Measurements from ENCODE around the gene NKAIN4. TPM values are rescaled to one million over a fixed set of nuclear protein-coding genes. Genes with fewer than 3 reads are reported as not detected.

Gene NKAIN4
- total and polyA plus RNA-seq, 4 donors: 0.05 TPM; not detected in 3

DNA sequence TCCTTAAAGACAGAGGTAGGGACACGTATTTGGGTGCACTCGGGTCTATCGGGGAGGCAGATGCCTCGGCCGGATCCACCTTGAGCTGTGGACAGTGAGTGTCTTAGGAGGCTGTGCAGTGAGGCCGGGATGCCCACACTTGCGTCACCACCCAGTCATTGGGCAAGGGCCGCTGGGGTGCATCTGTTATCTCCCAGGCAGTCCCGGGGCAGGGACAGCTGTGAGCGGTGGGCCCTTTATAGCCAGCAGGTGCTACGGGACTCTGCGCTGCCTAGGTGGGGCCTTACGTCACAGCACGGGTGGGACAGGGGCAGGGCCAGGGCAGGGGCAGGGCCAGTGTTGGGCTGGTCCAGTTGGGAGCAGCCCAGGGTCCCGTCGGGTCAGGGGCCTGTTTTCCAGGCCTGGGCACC lies 38.0 kb upstream of the NKAIN4 start (continued):
- TF ChIP-seq, protein P1, sequence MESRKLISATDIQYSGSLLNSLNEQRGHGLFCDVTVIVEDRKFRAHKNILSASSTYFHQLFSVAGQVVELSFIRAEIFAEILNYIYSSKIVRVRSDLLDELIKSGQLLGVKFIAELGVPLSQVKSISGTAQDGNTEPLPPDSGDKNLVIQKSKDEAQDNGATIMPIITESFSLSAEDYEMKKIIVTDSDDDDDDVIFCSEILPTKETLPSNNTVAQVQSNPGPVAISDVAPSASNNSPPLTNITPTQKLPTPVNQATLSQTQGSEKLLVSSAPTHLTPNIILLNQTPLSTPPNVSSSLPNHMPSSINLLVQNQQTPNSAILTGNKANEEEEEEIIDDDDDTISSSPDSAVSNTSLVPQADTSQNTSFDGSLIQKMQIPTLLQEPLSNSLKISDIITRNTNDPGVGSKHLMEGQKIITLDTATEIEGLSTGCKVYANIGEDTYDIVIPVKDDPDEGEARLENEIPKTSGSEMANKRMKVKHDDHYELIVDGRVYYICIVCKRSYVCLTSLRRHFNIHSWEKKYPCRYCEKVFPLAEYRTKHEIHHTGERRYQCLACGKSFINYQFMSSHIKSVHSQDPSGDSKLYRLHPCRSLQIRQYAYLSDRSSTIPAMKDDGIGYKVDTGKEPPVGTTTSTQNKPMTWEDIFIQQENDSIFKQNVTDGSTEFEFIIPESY (IDR thresholded peaks at IDR 0.05): no peak
- TF ChIP-seq FOXA2 (IDR thresholded peaks at IDR 0.05) (no peak), EGR1 (IDR thresholded peaks at IDR 0.05; ENCODE audit: low read depth in 2 of 2) (no peak), HNF4A (conservative IDR thresholded peaks at IDR 0.05) (no peak)

DNA sequence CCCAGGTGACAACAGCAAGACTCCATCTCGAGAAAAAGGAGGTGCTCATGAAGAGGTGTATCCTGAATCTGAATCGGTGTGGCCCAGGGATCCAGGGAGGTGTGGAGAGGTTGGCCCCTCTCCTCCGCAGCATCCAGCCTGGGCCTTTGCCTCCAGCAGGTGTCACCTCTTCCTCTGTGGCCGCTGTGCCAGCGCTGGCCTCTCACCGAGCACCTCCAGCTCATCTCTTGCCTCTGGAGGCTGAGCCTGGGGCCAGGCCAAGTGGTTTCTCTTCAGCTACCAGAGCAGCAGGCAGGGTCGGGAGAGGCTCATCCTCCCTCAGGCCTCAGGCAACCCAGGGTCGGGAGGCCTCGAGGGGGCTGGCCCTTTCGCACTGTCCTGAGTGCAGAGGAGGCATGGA lies 37.5 kb upstream of the NKAIN4 start:
- no peak for DNase-seq (ENCODE audit: low spot score)
- H3K9me3 ChIP-seq (ENCODE audit: control insufficient read depth in 4 of 4, low read length in 3 of 4): no peaks in the 10 kb centered on the region
- peaks cover 4 to 5% (median 5%) of the 10 kb centered on the region in 4 donors for H3K4me1 ChIP-seq (ENCODE audit: control insufficient read depth in 4 of 4, insufficient read depth in 4 of 4, low read length in 3 of 4)
- no peak overlapping the region for H3K9ac ChIP-seq (ENCODE audit: low read depth in 1 of 2, low read length in 2 of 2)
- TF ChIP-seq, protein P2, sequence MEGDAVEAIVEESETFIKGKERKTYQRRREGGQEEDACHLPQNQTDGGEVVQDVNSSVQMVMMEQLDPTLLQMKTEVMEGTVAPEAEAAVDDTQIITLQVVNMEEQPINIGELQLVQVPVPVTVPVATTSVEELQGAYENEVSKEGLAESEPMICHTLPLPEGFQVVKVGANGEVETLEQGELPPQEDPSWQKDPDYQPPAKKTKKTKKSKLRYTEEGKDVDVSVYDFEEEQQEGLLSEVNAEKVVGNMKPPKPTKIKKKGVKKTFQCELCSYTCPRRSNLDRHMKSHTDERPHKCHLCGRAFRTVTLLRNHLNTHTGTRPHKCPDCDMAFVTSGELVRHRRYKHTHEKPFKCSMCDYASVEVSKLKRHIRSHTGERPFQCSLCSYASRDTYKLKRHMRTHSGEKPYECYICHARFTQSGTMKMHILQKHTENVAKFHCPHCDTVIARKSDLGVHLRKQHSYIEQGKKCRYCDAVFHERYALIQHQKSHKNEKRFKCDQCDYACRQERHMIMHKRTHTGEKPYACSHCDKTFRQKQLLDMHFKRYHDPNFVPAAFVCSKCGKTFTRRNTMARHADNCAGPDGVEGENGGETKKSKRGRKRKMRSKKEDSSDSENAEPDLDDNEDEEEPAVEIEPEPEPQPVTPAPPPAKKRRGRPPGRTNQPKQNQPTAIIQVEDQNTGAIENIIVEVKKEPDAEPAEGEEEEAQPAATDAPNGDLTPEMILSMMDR (IDR thresholded peaks at IDR 0.05; ENCODE audit: low read depth, low read length, missing input control): no peak
- no peak for TF ChIP-seq FOXA1 (IDR thresholded peaks at IDR 0.05)
- TF ChIP-seq, protein P3, sequence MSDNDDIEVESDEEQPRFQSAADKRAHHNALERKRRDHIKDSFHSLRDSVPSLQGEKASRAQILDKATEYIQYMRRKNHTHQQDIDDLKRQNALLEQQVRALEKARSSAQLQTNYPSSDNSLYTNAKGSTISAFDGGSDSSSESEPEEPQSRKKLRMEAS (IDR thresholded peaks at IDR 0.05): no peak
- TF ChIP-seq, protein P4, sequence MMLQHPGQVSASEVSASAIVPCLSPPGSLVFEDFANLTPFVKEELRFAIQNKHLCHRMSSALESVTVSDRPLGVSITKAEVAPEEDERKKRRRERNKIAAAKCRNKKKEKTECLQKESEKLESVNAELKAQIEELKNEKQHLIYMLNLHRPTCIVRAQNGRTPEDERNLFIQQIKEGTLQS (IDR thresholded peaks at IDR 0.05): no peak
- TF ChIP-seq JUND (IDR thresholded peaks at IDR 0.05): no peak
- no peak for TF ChIP-seq YY1 (IDR thresholded peaks at IDR 0.05)
- no peak overlapping the region for H3K27ac ChIP-seq (ENCODE audit: low read depth in 1 of 2, low read length in 2 of 2)
- H3K27me3 ChIP-seq (ENCODE audit: control insufficient read depth in 4 of 4, insufficient read depth in 4 of 4, low read length in 3 of 4): peaks cover 0 to 7% (median 3%) of the 10 kb centered on the region in 4 donors
- H3K4me3 ChIP-seq (ENCODE audit: low read depth in 1 of 3, low read length in 3 of 3): no peak overlapping the region
- WGBS: 78% methylated on average over 10 of the region's 10 CpGs
- peaks cover 2 to 17% (median 4%) of the 10 kb centered on the region in 4 donors for H3K36me3 ChIP-seq (ENCODE audit: control insufficient read depth in 4 of 4, insufficient read depth in 3 of 4, low read depth in 1 of 4, low read length in 3 of 4)

DNA sequence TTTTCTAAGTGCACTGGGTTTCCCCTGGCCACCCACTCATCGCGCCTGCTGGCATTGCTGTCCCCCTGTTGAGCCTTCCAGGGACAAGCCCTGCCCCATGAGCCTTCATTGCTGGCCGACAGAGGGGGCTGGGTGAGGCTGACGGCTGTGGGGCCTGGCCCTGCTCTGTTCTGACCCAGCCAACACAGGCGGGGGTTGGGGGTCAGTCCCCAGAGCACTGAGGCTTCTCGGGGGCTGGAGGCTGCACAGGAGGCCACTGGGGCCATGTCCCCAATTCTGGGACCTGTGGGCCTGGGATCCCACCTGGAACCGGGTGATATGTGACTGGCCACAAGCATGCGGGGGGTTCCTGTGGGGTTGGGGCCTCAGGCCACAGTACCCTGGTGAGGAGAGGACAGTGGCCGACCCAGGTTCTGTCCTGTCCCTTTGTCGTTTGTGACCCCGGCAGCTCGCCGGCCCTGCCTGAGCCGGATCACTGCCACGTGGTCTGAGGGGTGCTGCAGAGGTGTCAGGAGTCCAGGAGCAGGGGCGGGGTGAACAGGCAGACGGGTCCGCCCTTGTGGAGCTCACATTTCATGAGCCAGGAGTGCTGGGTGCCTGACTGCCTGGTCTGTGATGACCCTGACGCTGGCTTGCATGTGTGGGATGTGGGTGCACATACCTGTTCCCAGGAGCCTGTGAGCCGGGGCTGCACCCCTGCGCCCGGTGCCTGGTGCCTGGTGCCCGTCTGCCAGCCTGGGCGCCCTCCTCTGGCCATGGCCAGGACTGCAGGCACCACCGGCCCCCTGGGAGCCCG lies 36.6 kb upstream of the NKAIN4 start:
- WGBS: 30% methylated on average over 26 of the region's 26 CpGs
- TF ChIP-seq GABPA (IDR thresholded peaks at IDR 0.05 in 1 of 2, conservative IDR thresholded peaks at IDR 0.05 in 1 of 2): no peak
- no peak for TF ChIP-seq NR2F2 (IDR thresholded peaks at IDR 0.05)
- TF ChIP-seq, protein P5, sequence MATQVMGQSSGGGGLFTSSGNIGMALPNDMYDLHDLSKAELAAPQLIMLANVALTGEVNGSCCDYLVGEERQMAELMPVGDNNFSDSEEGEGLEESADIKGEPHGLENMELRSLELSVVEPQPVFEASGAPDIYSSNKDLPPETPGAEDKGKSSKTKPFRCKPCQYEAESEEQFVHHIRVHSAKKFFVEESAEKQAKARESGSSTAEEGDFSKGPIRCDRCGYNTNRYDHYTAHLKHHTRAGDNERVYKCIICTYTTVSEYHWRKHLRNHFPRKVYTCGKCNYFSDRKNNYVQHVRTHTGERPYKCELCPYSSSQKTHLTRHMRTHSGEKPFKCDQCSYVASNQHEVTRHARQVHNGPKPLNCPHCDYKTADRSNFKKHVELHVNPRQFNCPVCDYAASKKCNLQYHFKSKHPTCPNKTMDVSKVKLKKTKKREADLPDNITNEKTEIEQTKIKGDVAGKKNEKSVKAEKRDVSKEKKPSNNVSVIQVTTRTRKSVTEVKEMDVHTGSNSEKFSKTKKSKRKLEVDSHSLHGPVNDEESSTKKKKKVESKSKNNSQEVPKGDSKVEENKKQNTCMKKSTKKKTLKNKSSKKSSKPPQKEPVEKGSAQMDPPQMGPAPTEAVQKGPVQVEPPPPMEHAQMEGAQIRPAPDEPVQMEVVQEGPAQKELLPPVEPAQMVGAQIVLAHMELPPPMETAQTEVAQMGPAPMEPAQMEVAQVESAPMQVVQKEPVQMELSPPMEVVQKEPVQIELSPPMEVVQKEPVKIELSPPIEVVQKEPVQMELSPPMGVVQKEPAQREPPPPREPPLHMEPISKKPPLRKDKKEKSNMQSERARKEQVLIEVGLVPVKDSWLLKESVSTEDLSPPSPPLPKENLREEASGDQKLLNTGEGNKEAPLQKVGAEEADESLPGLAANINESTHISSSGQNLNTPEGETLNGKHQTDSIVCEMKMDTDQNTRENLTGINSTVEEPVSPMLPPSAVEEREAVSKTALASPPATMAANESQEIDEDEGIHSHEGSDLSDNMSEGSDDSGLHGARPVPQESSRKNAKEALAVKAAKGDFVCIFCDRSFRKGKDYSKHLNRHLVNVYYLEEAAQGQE (IDR thresholded peaks at IDR 0.05): no peak
- no peak for TF ChIP-seq FOXA1 (IDR thresholded peaks at IDR 0.05)
- TF ChIP-seq RAD21 (IDR thresholded peaks at IDR 0.05): peak in 1 of 2 donors; percentile 69
- TF ChIP-seq, protein P2 (IDR thresholded peaks at IDR 0.05; ENCODE audit: low read depth, low read length, missing input control): peak; percentile 64
- no peak for TF ChIP-seq RXRA (IDR thresholded peaks at IDR 0.05)
- TF ChIP-seq TAF1 (conservative IDR thresholded peaks at IDR 0.05): no peak
- TF ChIP-seq JUND (IDR thresholded peaks at IDR 0.05): no peak
- TF ChIP-seq, protein P4 (IDR thresholded peaks at IDR 0.05): no peak
- TF ChIP-seq EGR1 (IDR thresholded peaks at IDR 0.05; ENCODE audit: low read depth in 2 of 2): no peak
- no peak for TF ChIP-seq HNF4G (IDR thresholded peaks at IDR 0.05)
- TF ChIP-seq FOXA2 (IDR thresholded peaks at IDR 0.05): no peak
- no peak overlapping the region for H3K9ac ChIP-seq (ENCODE audit: low read depth in 1 of 2, low read length in 2 of 2)

More for the DNA sequence above, 36.6 kb upstream of the NKAIN4 start:
- Histone ChIP-seq H3K4me3 (ENCODE audit: low read depth in 1 of 3, low read length in 3 of 3) (no peak overlapping the region), H3K9me3 (ENCODE audit: control insufficient read depth in 4 of 4, low read length in 3 of 4) (no peaks in the 10 kb centered on the region), H3K27me3 (ENCODE audit: control insufficient read depth in 4 of 4, insufficient read depth in 4 of 4, low read length in 3 of 4) (peaks cover 0 to 5% (median 0%) of the 10 kb centered on the region in 4 donors), H3K36me3 (ENCODE audit: control insufficient read depth in 4 of 4, insufficient read depth in 3 of 4, low read depth in 1 of 4, low read length in 3 of 4) (peaks cover 2 to 17% (median 4%) of the 10 kb centered on the region in 4 donors), H3K27ac (ENCODE audit: low read depth in 1 of 2, low read length in 2 of 2) (no peak overlapping the region), H3K4me1 (ENCODE audit: control insufficient read depth in 4 of 4, insufficient read depth in 4 of 4, low read length in 3 of 4) (peaks cover 4 to 5% (median 5%) of the 10 kb centered on the region in 4 donors)
- DNase-seq (ENCODE audit: low spot score): peak; percentile 72
